ENCODE results near the gene SYDE2.

DNA sequence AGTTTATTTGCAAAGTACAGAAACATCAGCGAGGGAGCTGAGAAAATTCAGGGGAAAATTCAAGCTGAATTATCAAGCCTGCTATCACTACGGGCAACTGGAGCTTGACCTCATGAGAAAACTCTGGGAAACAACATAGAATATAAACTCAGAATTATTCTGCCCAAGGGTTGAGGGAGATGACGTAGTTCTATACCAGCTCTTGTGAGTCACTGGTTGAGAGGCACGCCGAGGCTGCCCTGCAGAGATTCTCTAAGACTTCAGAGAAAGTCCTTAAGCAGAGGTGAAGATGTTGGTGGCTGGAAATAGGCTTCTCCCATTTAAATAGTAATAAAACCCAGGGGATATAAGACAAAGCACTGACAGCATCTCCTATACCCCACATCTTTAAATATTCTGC lies 12.3 kb downstream of the SYDE2 start:
- TF ChIP-seq, protein P1, sequence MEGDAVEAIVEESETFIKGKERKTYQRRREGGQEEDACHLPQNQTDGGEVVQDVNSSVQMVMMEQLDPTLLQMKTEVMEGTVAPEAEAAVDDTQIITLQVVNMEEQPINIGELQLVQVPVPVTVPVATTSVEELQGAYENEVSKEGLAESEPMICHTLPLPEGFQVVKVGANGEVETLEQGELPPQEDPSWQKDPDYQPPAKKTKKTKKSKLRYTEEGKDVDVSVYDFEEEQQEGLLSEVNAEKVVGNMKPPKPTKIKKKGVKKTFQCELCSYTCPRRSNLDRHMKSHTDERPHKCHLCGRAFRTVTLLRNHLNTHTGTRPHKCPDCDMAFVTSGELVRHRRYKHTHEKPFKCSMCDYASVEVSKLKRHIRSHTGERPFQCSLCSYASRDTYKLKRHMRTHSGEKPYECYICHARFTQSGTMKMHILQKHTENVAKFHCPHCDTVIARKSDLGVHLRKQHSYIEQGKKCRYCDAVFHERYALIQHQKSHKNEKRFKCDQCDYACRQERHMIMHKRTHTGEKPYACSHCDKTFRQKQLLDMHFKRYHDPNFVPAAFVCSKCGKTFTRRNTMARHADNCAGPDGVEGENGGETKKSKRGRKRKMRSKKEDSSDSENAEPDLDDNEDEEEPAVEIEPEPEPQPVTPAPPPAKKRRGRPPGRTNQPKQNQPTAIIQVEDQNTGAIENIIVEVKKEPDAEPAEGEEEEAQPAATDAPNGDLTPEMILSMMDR (conservative IDR thresholded peaks at IDR 0.05 in 1 of 2, IDR thresholded peaks at IDR 0.05 in 1 of 2; ENCODE audit: low read depth in 1 of 2, low read length in 2 of 2): no peak
- TF ChIP-seq EZH2 (IDR thresholded peaks at IDR 0.05; ENCODE audit: low read length, missing control alignments): no peak

Data from fibroblast of lung (primary cell).